Measurements from ENCODE around the gene BMF. TPM values are rescaled to one million over a fixed set of nuclear protein-coding genes. Genes with fewer than 3 reads are reported as not detected.
"Not testable (repeated sequence)": the region's sequence is repeated elsewhere in the genome, so short reads cannot be mapped to it uniquely, and the experiment has no call there.

BMF gene
- polyA plus RNA-seq, 2 of the 4 experiments (the other 2 are of a cell fraction): 1.4 to 1.6 TPM

DNA sequence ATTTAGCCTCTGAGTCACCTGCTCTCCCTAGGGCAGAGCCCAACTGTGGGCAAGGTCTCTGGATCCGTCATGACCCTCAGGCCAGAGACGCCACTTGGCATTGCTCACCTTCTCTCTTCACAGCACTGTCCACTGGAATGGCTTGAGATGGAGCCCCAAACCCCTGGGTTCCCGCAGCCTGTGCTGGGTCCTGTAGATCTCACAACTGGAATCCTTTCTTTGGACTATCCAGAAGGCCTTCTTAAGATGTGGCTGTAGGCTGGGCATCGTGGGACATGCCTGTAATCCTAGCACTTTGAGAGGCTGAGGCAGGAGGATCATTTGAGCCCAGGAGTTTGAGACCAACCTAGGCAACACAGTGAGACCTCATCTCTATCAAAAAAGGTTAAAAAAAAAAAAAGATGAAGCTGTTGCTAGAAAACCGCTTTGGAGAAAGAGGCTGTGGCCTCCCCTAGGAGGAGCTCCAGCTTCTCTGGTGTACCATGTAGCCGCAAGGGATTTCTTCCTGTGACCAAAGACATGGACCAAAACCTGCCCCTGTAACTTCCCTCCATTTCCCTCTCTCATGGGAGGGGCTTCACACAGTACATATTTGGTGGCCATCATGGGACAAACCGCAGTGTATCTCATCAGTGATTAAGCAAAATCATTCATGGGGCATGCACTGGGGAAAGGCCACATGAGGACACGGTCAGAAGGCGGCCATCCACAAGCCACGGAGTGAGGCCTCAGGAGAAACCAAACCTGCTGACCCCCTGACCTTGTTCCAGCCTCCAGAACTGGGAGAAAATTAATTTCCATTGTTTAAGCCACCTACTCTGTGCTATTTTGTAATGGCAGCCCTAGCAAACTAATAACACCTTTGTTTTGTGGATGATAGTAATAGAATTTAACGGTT, 28.9 kb upstream of the BMF start:
- no peak overlapping the region for H3K4me3 ChIP-seq
- H3K4me1 ChIP-seq: no peaks in the 10 kb centered on the region
- ChIA-PET POLR2A (no interaction called here), CTCF (no interaction called here)
- no peaks in the 10 kb centered on the region for H3K9me3 ChIP-seq
- ATAC-seq: no peak
- FAIRE-seq: no peak
- DNase-seq (ENCODE audit: low read depth in 1 of 2, low spot score in 1 of 2): no peak
- no peak overlapping the region for H3K27ac ChIP-seq
- H3K4me2 ChIP-seq: no peak overlapping the region
- WGBS (ENCODE audit: missing lambda C conversion rate): 88% methylated on average over 11 of the region's 11 CpGs
- TF ChIP-seq EHF (CRISPR knock-in tag; IDR thresholded peaks at IDR 0.05): no peak
- TF ChIP-seq, protein P1, sequence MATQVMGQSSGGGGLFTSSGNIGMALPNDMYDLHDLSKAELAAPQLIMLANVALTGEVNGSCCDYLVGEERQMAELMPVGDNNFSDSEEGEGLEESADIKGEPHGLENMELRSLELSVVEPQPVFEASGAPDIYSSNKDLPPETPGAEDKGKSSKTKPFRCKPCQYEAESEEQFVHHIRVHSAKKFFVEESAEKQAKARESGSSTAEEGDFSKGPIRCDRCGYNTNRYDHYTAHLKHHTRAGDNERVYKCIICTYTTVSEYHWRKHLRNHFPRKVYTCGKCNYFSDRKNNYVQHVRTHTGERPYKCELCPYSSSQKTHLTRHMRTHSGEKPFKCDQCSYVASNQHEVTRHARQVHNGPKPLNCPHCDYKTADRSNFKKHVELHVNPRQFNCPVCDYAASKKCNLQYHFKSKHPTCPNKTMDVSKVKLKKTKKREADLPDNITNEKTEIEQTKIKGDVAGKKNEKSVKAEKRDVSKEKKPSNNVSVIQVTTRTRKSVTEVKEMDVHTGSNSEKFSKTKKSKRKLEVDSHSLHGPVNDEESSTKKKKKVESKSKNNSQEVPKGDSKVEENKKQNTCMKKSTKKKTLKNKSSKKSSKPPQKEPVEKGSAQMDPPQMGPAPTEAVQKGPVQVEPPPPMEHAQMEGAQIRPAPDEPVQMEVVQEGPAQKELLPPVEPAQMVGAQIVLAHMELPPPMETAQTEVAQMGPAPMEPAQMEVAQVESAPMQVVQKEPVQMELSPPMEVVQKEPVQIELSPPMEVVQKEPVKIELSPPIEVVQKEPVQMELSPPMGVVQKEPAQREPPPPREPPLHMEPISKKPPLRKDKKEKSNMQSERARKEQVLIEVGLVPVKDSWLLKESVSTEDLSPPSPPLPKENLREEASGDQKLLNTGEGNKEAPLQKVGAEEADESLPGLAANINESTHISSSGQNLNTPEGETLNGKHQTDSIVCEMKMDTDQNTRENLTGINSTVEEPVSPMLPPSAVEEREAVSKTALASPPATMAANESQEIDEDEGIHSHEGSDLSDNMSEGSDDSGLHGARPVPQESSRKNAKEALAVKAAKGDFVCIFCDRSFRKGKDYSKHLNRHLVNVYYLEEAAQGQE (IDR thresholded peaks at IDR 0.05): no peak
- TF ChIP-seq CHD4 (IDR thresholded peaks at IDR 0.05; ENCODE audit: borderline replicate concordance): no peak
- TF ChIP-seq HOXA7 (CRISPR knock-in tag; IDR thresholded peaks at IDR 0.05): no peak
- TF ChIP-seq BCL3 (IDR thresholded peaks at IDR 0.05): no peak

DNA sequence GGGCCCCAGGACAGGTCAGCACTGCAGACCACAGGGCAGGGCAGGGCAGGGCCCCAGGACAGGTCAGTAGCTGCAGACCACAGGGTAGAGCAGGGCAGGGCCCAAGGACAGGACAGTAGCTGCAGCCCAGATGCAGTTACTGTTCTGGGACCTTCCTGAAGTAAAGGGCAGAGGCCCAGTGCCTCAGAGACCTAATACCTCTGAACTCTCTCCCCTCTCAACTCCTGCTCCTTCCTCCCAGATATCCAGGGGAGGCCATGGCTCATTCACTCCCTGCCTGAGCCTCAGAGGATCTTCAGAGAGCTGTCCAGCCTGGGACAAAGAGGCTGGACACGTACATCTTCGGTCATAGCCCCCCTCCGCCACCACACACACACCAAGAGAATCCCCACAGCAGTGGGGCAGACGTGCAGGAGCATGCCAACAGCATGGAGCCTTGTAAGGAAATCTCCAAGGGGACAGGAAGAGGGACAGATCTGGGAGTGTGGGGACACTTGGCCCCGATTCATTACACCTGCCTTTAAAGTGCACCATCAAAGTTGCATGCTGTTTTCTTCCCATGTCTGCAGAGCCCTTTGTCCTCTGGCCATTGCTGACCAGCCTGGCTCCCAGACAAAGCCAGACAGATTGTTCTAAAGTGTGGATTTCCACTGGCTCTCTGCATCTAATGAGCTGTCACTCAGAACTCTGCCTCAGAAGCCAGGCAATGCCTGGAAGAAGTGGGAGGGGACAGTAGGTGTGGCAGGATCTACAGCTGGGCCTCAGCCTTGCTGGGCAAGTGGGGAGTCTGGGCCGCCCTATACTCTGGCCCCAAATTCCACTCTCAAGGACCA, 28.0 kb upstream of the BMF start:
- ATAC-seq (no peak), DNase-seq (ENCODE audit: low read depth in 1 of 2, low spot score in 1 of 2) (no peak), FAIRE-seq (no peak)
- H3K27ac ChIP-seq: no peak overlapping the region
- TF ChIP-seq SMC3 (IDR thresholded peaks at IDR 0.05) (no peak), CHD2 (IDR thresholded peaks at IDR 0.05; ENCODE audit: low read length, partially characterized antibody) (no peak), RAD21 (conservative IDR thresholded peaks at IDR 0.05 in 1 of 2, IDR thresholded peaks at IDR 0.05 in 1 of 2) (no peak), NR3C1 (IDR thresholded peaks at IDR 0.05) (no peak)
- ChIA-PET CTCF (no interaction called here), POLR2A (no interaction called here)
- H3K9me3 ChIP-seq: no peaks in the 10 kb centered on the region
- no peak overlapping the region for H3K4me2 ChIP-seq
- H3K4me3 ChIP-seq: no peak overlapping the region
- WGBS (ENCODE audit: missing lambda C conversion rate): 64% methylated on average over 5 of the region's 6 CpGs
- no peaks in the 10 kb centered on the region for H3K4me1 ChIP-seq

- CTCF ChIA-PET; H3K4me3 ChIP-seq; H3K4me2 ChIP-seq; DNase-seq (ENCODE audit: low read depth in 1 of 2, low spot score in 1 of 2); H3K9me3 ChIP-seq; H3K4me1 ChIP-seq; FAIRE-seq; POLR2A ChIA-PET; ATAC-seq; H3K27ac ChIP-seq: not testable (repeated sequence)
- WGBS (ENCODE audit: missing lambda C conversion rate): 71% methylated on average over 1 of the region's 1 CpG
Observed at GRCh38 chr15:40135846-40136450, 27.3 kb upstream of the BMF start.

DNA sequence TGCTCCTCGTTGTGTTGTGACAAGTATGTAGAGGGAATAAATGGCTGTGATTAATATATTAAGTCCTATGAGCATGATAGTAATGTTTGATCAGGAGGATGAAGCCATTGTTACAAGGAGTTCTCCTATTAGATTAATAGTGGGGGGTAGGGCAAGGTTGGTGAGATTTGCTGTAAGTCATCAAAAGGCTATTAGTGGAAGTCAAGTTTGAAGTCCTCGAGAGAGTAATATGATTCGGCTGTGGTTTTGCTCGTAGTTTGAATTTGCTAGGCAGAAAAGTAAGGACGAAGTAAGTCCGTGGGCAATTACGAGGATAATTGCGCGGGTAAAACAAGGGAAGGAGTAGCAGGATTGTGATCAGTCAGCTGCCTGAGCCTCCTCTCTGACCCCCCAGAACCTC, 26.2 kb upstream of the BMF start:
- Histone ChIP-seq H3K4me1 (no peaks in the 10 kb centered on the region), H3K4me3 (no peak overlapping the region), H3K9me3 (no peaks in the 10 kb centered on the region), H3K27ac (no peak overlapping the region), H3K4me2 (no peak overlapping the region)
- WGBS (ENCODE audit: missing lambda C conversion rate): 65% methylated on average over 9 of the region's 9 CpGs
- CTCF ChIA-PET: interaction anchor here (0.8 kb wide), 1 partner anchor 30 kb away, joined by 3 read pairs; no protein-coding TSS in a partner anchor
- DNase-seq (ENCODE audit: low read depth in 1 of 2, low spot score in 1 of 2) (no peak), FAIRE-seq (no peak), ATAC-seq (no peak)
- POLR2A ChIA-PET: no interaction called here
- TF ChIP-seq KDM1A (IDR thresholded peaks at IDR 0.05; ENCODE audit: low read depth) (no peak), HEYL (CRISPR knock-in tag; IDR thresholded peaks at IDR 0.05) (no peak), POLR2AphosphoS2 (conservative IDR thresholded peaks at IDR 0.05; ENCODE audit: low read length) (no peak), FOXS1 (CRISPR knock-in tag; IDR thresholded peaks at IDR 0.05) (no peak), HOXB5 (CRISPR knock-in tag; IDR thresholded peaks at IDR 0.05) (no peak), NPAS2 (CRISPR knock-in tag; IDR thresholded peaks at IDR 0.05; ENCODE audit: borderline replicate concordance) (no peak), USF2 (IDR thresholded peaks at IDR 0.05) (no peak), TP53 (CRISPR knock-in tag; IDR thresholded peaks at IDR 0.05) (no peak), TFCP2L1 (CRISPR knock-in tag; IDR thresholded peaks at IDR 0.05) (no peak), MAFK (IDR thresholded peaks at IDR 0.05; ENCODE audit: partially characterized antibody) (no peak)
- TF ChIP-seq, protein P2, sequence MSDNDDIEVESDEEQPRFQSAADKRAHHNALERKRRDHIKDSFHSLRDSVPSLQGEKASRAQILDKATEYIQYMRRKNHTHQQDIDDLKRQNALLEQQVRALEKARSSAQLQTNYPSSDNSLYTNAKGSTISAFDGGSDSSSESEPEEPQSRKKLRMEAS (IDR thresholded peaks at IDR 0.05): no peak
